ENCODE data around the gene KANSL1. TPM values are rescaled to one million over a fixed set of nuclear protein-coding genes. Genes with fewer than 3 reads are reported as not detected.
A peak's percentile ranks its signal among the peaks of the same experiment; 100 is the strongest.

The KANSL1 gene
- total RNA-seq, 1 donor: 63.2 TPM

DNA sequence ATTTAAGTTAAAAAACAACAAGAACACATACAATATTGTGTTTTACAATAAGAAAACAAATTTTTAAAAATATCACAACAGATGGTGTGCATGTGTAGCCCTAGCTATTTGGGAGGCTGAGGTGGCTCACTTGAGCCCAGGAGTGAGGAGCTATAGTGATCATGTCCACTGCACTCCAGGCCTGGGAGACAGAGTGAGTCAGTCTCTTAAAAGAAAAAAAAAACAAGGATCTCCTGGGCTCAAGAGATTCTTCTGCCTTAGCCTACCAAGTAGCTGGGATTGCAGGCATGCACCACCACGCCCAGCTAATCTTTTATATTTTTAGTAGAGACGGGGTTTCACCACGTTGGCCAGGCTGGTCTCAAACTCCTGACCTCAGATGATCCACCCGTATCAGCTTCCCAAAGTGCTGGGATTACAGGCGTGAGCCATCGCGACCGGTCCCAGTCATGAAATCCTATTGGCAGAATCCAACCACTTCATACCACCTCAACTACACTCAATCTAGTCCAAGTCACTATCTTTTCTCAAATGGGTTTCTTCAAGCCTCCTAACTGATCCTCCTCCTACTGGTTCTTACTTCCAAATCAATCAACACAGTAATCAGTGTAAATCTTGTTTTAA, 139.2 kb downstream of the KANSL1 start:
- TF ChIP-seq, protein P1, sequence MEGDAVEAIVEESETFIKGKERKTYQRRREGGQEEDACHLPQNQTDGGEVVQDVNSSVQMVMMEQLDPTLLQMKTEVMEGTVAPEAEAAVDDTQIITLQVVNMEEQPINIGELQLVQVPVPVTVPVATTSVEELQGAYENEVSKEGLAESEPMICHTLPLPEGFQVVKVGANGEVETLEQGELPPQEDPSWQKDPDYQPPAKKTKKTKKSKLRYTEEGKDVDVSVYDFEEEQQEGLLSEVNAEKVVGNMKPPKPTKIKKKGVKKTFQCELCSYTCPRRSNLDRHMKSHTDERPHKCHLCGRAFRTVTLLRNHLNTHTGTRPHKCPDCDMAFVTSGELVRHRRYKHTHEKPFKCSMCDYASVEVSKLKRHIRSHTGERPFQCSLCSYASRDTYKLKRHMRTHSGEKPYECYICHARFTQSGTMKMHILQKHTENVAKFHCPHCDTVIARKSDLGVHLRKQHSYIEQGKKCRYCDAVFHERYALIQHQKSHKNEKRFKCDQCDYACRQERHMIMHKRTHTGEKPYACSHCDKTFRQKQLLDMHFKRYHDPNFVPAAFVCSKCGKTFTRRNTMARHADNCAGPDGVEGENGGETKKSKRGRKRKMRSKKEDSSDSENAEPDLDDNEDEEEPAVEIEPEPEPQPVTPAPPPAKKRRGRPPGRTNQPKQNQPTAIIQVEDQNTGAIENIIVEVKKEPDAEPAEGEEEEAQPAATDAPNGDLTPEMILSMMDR (IDR thresholded peaks at IDR 0.05; ENCODE audit: insufficient read depth, low read length): no peak
- no peak overlapping the region for H3K4me3 ChIP-seq (ENCODE audit: low read depth, low read length)
- peak; percentile 23 for DNase-seq (ENCODE audit: low read depth)

- no peak for DNase-seq (ENCODE audit: low read depth)
- TF ChIP-seq, protein P1 (IDR thresholded peaks at IDR 0.05; ENCODE audit: insufficient read depth, low read length): no peak
- H3K4me3 ChIP-seq (ENCODE audit: low read depth, low read length): no peak overlapping the region
Observed at GRCh38 chr17:46049656-46050055, 143.6 kb downstream of the KANSL1 start.

DNA sequence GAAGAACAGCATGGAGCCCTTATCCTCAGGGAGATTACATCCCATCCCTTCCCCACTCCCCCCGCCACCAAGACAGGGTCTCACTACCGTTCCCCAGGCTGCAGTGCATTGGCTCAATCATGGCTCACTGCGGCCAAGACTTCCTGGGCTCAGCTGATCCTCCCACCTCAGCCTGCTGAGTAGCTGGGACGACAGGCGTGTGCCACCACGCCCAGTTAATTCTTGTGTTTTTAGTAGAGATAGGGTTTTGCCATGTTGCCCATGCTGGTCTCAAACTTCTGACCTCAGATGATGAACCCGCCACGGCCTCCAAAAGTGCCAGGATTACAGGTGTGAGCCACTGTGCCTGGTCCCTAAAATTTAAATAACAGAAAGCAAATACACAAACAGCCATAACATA, 145.4 kb downstream of the KANSL1 start:
- TF ChIP-seq, protein P1 (IDR thresholded peaks at IDR 0.05; ENCODE audit: insufficient read depth, low read length): no peak
- DNase-seq (ENCODE audit: low read depth): no peak
- H3K4me3 ChIP-seq (ENCODE audit: low read depth, low read length): no peak overlapping the region

GRCh38 chr17:46047398-46047797, 145.8 kb downstream of the KANSL1 start:
- no peak for DNase-seq (ENCODE audit: low read depth)
- H3K4me3 ChIP-seq (ENCODE audit: low read depth, low read length): no peak overlapping the region
- TF ChIP-seq, protein P1 (IDR thresholded peaks at IDR 0.05; ENCODE audit: insufficient read depth, low read length): no peak

DNA sequence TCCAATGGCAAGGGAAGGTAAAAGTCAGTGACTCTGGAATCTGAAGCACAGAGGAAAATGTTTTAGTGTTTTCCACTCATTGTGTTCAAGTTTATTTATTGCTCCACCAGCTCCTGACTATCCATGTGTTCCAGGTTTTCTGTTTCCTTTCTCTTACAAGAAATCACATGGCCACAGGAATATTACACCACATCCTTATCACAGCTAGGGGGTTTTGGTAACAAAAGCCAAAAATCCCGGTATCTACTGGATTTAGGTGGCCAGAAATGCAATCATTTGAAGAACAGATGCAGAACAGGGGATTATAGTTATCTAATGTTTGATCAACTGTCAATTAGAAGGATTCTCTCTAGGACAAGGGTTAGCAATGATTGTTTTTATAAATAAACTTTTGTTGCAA, 146.3 kb downstream of the KANSL1 start:
- no peak overlapping the region for H3K4me3 ChIP-seq (ENCODE audit: low read depth, low read length)
- peak; percentile 82 for DNase-seq (ENCODE audit: low read depth)

GRCh38 chr17:46045639-46046038, 147.6 kb downstream of the KANSL1 start:
- TF ChIP-seq, protein P1 (IDR thresholded peaks at IDR 0.05; ENCODE audit: insufficient read depth, low read length): no peak
- DNase-seq (ENCODE audit: low read depth): no peak
- no peak overlapping the region for H3K4me3 ChIP-seq (ENCODE audit: low read depth, low read length)

More for the DNA sequence above, 146.3 kb downstream of the KANSL1 start:
- TF ChIP-seq, protein P1 (IDR thresholded peaks at IDR 0.05; ENCODE audit: insufficient read depth, low read length): no peak

- no peak for DNase-seq (ENCODE audit: low read depth)
- TF ChIP-seq, protein P1 (IDR thresholded peaks at IDR 0.05; ENCODE audit: insufficient read depth, low read length): no peak
- H3K4me3 ChIP-seq (ENCODE audit: low read depth, low read length): no peak overlapping the region
Observed at GRCh38 chr17:46044989-46045388, 148.2 kb downstream of the KANSL1 start.

All from fibroblast of the aortic adventitia (primary cell).